HEK293T (cell line): Measurements from ENCODE around the gene IL17RA.

Experiments used
- BHLHE40 ChIP-seq: fragments of 450-650 bp; IDR thresholded peaks from 2 replicates; pipeline ENCODE4 v1.6.1; 2016; ENCODE audit warnings: mild to moderate bottlenecking, moderate library complexity, borderline replicate concordance
- FOXA1 ChIP-seq: fragments of 450-650 bp; IDR thresholded peaks from 2 replicates; pipeline ENCODE4 v1.6.1; 2016; ENCODE audit warnings: mild to moderate bottlenecking
- FOXM1 ChIP-seq: fragments of 450-650 bp; IDR thresholded peaks from 2 replicates; pipeline ENCODE4 v1.6.1; 2017; ENCODE audit warnings: mild to moderate bottlenecking, borderline replicate concordance
- LEF1 ChIP-seq: fragments of 450-650 bp; IDR thresholded peaks from 2 replicates; pipeline ENCODE4 v1.6.1; 2017; ENCODE audit warnings: mild to moderate bottlenecking, borderline replicate concordance
- SP1 ChIP-seq: fragments of 450-650 bp; IDR thresholded peaks from 2 replicates; pipeline ENCODE4 v1.6.1; 2017
- SUZ12 ChIP-seq: fragments of 450-650 bp; IDR thresholded peaks from 2 replicates; pipeline ENCODE4 v1.6.1; 2016; ENCODE audit warnings: mild to moderate bottlenecking
- TARDBP ChIP-seq: fragments of 450-650 bp; IDR thresholded peaks from 2 replicates; pipeline ENCODE4 v1.6.1; 2016
- ZNF384 ChIP-seq: fragments of 450-650 bp; IDR thresholded peaks from 2 replicates; pipeline ENCODE4 v1.6.1; 2016

GRCh38 chr22:17120281-17120680 lies 35.5 kb downstream of the IL17RA start:
- no peak for TF ChIP-seq FOXA1
- no peak for TF ChIP-seq FOXM1
- no peak for TF ChIP-seq BHLHE40
- no peak for TF ChIP-seq TARDBP
- TF ChIP-seq SUZ12 = no peak
- no peak for TF ChIP-seq SP1
- no peak for TF ChIP-seq ZNF384
- no peak for TF ChIP-seq LEF1
